Superior temporal gyrus (tissue), 1 donor: ENCODE results near the gene VSIG2.
A peak's percentile ranks its signal among the peaks of the same experiment; 100 is the strongest.

ENCODE experiments used
- DNase-seq: peaks from one replicate; pipeline ENCODE4 v3.0.0-alpha.2; 2016; ENCODE audit errors: extremely low spot score

The VSIG2 gene

GRCh38 chr11:124724979-124725718 is 26.9 kb downstream of the VSIG2 start:
- DNase-seq = no peak

- no peak for DNase-seq
Observed at GRCh38 chr11:124722176-124722575, 29.9 kb downstream of the VSIG2 start.

- DNase-seq = no peak
Observed at GRCh38 chr11:124719534-124719933, 32.5 kb downstream of the VSIG2 start.

- no peak for DNase-seq
Observed at GRCh38 chr11:124718801-124719200, 33.3 kb downstream of the VSIG2 start.

GRCh38 chr11:124717786-124718651 is 34.0 kb downstream of the VSIG2 start:
- peak; percentile 27 for DNase-seq

- DNase-seq = no peak
Observed at GRCh38 chr11:124717421-124717785, 34.7 kb downstream of the VSIG2 start.

GRCh38 chr11:124716591-124716990 is 35.5 kb downstream of the VSIG2 start:
- DNase-seq = no peak

GRCh38 chr11:124712392-124712791 is 39.7 kb downstream of the VSIG2 start:
- DNase-seq = no peak

GRCh38 chr11:124707829-124708228 is 44.2 kb downstream of the VSIG2 start:
- DNase-seq = no peak

GRCh38 chr11:124700028-124700427 is 52.0 kb downstream of the VSIG2 start:
- DNase-seq = no peak

GRCh38 chr11:124699547-124699946 is 52.5 kb downstream of the VSIG2 start:
- no peak for DNase-seq
